Measurements from ENCODE around the gene CARD11.
A peak's percentile ranks its signal among the peaks of the same experiment; 100 is the strongest.

Gene CARD11

GRCh38 chr7:3063016-3063753 lies 19.5 kb upstream of the CARD11 start:
- Histone ChIP-seq H3K4me2 (ENCODE audit: low read length) (no peak overlapping the region), H3K4ac (ENCODE audit: low read depth, low read length) (no peak overlapping the region), H2AK5ac (ENCODE audit: low read length) (no peak overlapping the region), H3K36me3 (ENCODE audit: control insufficient read depth, insufficient read depth, low read length) (no peaks in the 10 kb centered on the region), H2BK120ac (ENCODE audit: low read depth, low read length) (no peak overlapping the region), H3K27ac (ENCODE audit: low read depth, low read length) (no peak overlapping the region), H3K79me1 (ENCODE audit: low read length) (no peaks in the 10 kb centered on the region), H3K9ac (ENCODE audit: low read length) (no peak overlapping the region), H2BK15ac (replicated peaks; ENCODE audit: low read depth) (no peak overlapping the region), H3K23ac (ENCODE audit: low read length) (no peak overlapping the region), H4K5ac (ENCODE audit: low read length) (no peak overlapping the region), H4K8ac (ENCODE audit: low read depth, low read length) (no peak overlapping the region), H3K56ac (ENCODE audit: low read length) (no peak overlapping the region), H3K4me3 (ENCODE audit: low read length) (no peak overlapping the region), H2BK5ac (ENCODE audit: low read length) (no peak overlapping the region), H3K79me2 (ENCODE audit: control insufficient read depth, insufficient read depth, low read length) (no peaks in the 10 kb centered on the region), H3K18ac (ENCODE audit: low read length) (no peak overlapping the region), H3K27me3 (ENCODE audit: insufficient read depth, low read length, poor library complexity) (no peaks in the 10 kb centered on the region), H3K4me1 (ENCODE audit: control insufficient read depth, low read depth, low read length) (no peaks in the 10 kb centered on the region)
- no peak for DNase-seq
- WGBS (ENCODE audit: extremely low coverage, insufficient coverage, low lambda C conversion rate): 90% methylated on average over 2 of the region's 7 CpGs

- no peak overlapping the region for H4K5ac ChIP-seq (ENCODE audit: low read length)
- H3K4me3 ChIP-seq (ENCODE audit: low read length): no peak overlapping the region
- no peak for DNase-seq
- H3K27me3 ChIP-seq (ENCODE audit: insufficient read depth, low read length, poor library complexity): no peaks in the 10 kb centered on the region
- no peak overlapping the region for H3K56ac ChIP-seq (ENCODE audit: low read length)
- no peak overlapping the region for H2BK120ac ChIP-seq (ENCODE audit: low read depth, low read length)
- no peak overlapping the region for H2BK15ac ChIP-seq (replicated peaks; ENCODE audit: low read depth)
- no peaks in the 10 kb centered on the region for H3K79me1 ChIP-seq (ENCODE audit: low read length)
- no peak overlapping the region for H3K23ac ChIP-seq (ENCODE audit: low read length)
- H3K4ac ChIP-seq (ENCODE audit: low read depth, low read length): no peak overlapping the region
- no peak overlapping the region for H2BK5ac ChIP-seq (ENCODE audit: low read length)
- H3K18ac ChIP-seq (ENCODE audit: low read length): no peak overlapping the region
- no peaks in the 10 kb centered on the region for H3K36me3 ChIP-seq (ENCODE audit: control insufficient read depth, insufficient read depth, low read length)
- H3K4me1 ChIP-seq (ENCODE audit: control insufficient read depth, low read depth, low read length): no peaks in the 10 kb centered on the region
- H3K9ac ChIP-seq (ENCODE audit: low read length): no peak overlapping the region
- no peak overlapping the region for H4K8ac ChIP-seq (ENCODE audit: low read depth, low read length)
- no peak overlapping the region for H3K27ac ChIP-seq (ENCODE audit: low read depth, low read length)
- H2AK5ac ChIP-seq (ENCODE audit: low read length): no peak overlapping the region
- H3K4me2 ChIP-seq (ENCODE audit: low read length): no peak overlapping the region
- no CpG with 5 or more reads among the region's 9 CpGs for WGBS (ENCODE audit: extremely low coverage, insufficient coverage, low lambda C conversion rate)
- H3K79me2 ChIP-seq (ENCODE audit: control insufficient read depth, insufficient read depth, low read length): no peaks in the 10 kb centered on the region
Observed at GRCh38 chr7:3057066-3057420, 13.4 kb upstream of the CARD11 start.

- no peak overlapping the region for H3K27ac ChIP-seq (ENCODE audit: low read depth, low read length)
Observed at GRCh38 chr7:3056234-3057065, 12.8 kb upstream of the CARD11 start.

GRCh38 chr7:3055626-3056025 lies 12.0 kb upstream of the CARD11 start:
- Histone ChIP-seq H4K5ac (ENCODE audit: low read length) (no peak overlapping the region), H3K9ac (ENCODE audit: low read length) (no peak overlapping the region), H3K27ac (ENCODE audit: low read depth, low read length) (no peak overlapping the region), H3K4me1 (ENCODE audit: control insufficient read depth, low read depth, low read length) (no peaks in the 10 kb centered on the region), H2BK15ac (replicated peaks; ENCODE audit: low read depth) (no peak overlapping the region), H2BK120ac (ENCODE audit: low read depth, low read length) (no peak overlapping the region), H3K27me3 (ENCODE audit: insufficient read depth, low read length, poor library complexity) (no peaks in the 10 kb centered on the region), H3K4ac (ENCODE audit: low read depth, low read length) (no peak overlapping the region), H3K23ac (ENCODE audit: low read length) (no peak overlapping the region), H4K8ac (ENCODE audit: low read depth, low read length) (no peak overlapping the region), H3K56ac (ENCODE audit: low read length) (no peak overlapping the region), H3K36me3 (ENCODE audit: control insufficient read depth, insufficient read depth, low read length) (no peaks in the 10 kb centered on the region), H2AK5ac (ENCODE audit: low read length) (no peak overlapping the region), H3K79me2 (ENCODE audit: control insufficient read depth, insufficient read depth, low read length) (no peaks in the 10 kb centered on the region), H3K79me1 (ENCODE audit: low read length) (no peaks in the 10 kb centered on the region), H3K4me3 (ENCODE audit: low read length) (no peak overlapping the region), H3K18ac (ENCODE audit: low read length) (no peak overlapping the region), H2BK5ac (ENCODE audit: low read length) (no peak overlapping the region), H3K4me2 (ENCODE audit: low read length) (no peak overlapping the region)
- no peak for DNase-seq
- WGBS (ENCODE audit: extremely low coverage, insufficient coverage, low lambda C conversion rate): no CpG with 5 or more reads among the region's 6 CpGs

More at GRCh38 chr7:3056234-3057065, 12.8 kb upstream of the CARD11 start:
- DNase-seq: no peak
- Histone ChIP-seq H3K23ac (ENCODE audit: low read length) (no peak overlapping the region), H3K4me3 (ENCODE audit: low read length) (no peak overlapping the region), H3K4me2 (ENCODE audit: low read length) (no peak overlapping the region), H3K18ac (ENCODE audit: low read length) (no peak overlapping the region), H2BK120ac (ENCODE audit: low read depth, low read length) (no peak overlapping the region), H3K79me2 (ENCODE audit: control insufficient read depth, insufficient read depth, low read length) (no peaks in the 10 kb centered on the region), H3K36me3 (ENCODE audit: control insufficient read depth, insufficient read depth, low read length) (no peaks in the 10 kb centered on the region), H4K8ac (ENCODE audit: low read depth, low read length) (no peak overlapping the region), H4K5ac (ENCODE audit: low read length) (no peak overlapping the region), H3K56ac (ENCODE audit: low read length) (no peak overlapping the region), H2BK5ac (ENCODE audit: low read length) (no peak overlapping the region), H3K9ac (ENCODE audit: low read length) (no peak overlapping the region), H3K4ac (ENCODE audit: low read depth, low read length) (no peak overlapping the region), H3K27me3 (ENCODE audit: insufficient read depth, low read length, poor library complexity) (no peaks in the 10 kb centered on the region), H3K4me1 (ENCODE audit: control insufficient read depth, low read depth, low read length) (no peaks in the 10 kb centered on the region), H3K79me1 (ENCODE audit: low read length) (no peaks in the 10 kb centered on the region), H2AK5ac (ENCODE audit: low read length) (no peak overlapping the region), H2BK15ac (replicated peaks; ENCODE audit: low read depth) (no peak overlapping the region)
- no CpG with 5 or more reads among the region's 24 CpGs for WGBS (ENCODE audit: extremely low coverage, insufficient coverage, low lambda C conversion rate)

- WGBS (ENCODE audit: extremely low coverage, insufficient coverage, low lambda C conversion rate): no CpG with 5 or more reads among the region's 17 CpGs
- Histone ChIP-seq H3K23ac (ENCODE audit: low read length) (no peak overlapping the region), H3K27ac (ENCODE audit: low read depth, low read length) (no peak overlapping the region), H3K4me1 (ENCODE audit: control insufficient read depth, low read depth, low read length) (no peaks in the 10 kb centered on the region), H3K79me2 (ENCODE audit: control insufficient read depth, insufficient read depth, low read length) (peaks cover 2% of the 10 kb centered on the region), H3K18ac (ENCODE audit: low read length) (peak overlapping the region; percentile 97), H3K4me3 (ENCODE audit: low read length) (no peak overlapping the region), H2BK5ac (ENCODE audit: low read length) (no peak overlapping the region), H2BK120ac (ENCODE audit: low read depth, low read length) (no peak overlapping the region), H3K56ac (ENCODE audit: low read length) (peak overlapping the region; percentile 89), H2AK5ac (ENCODE audit: low read length) (no peak overlapping the region), H4K8ac (ENCODE audit: low read depth, low read length) (peak overlapping the region; percentile 93), H3K9ac (ENCODE audit: low read length) (peak overlapping the region; percentile 7), H3K36me3 (ENCODE audit: control insufficient read depth, insufficient read depth, low read length) (no peaks in the 10 kb centered on the region), H3K4me2 (ENCODE audit: low read length) (peak overlapping the region; percentile 39), H3K79me1 (ENCODE audit: low read length) (peaks cover 7% of the 10 kb centered on the region), H3K27me3 (ENCODE audit: insufficient read depth, low read length, poor library complexity) (no peaks in the 10 kb centered on the region), H3K4ac (ENCODE audit: low read depth, low read length) (peak overlapping the region; percentile 77), H4K5ac (ENCODE audit: low read length) (no peak overlapping the region), H2BK15ac (replicated peaks; ENCODE audit: low read depth) (no peak overlapping the region)
- DNase-seq: peak; percentile 65
Observed at GRCh38 chr7:3042861-3043489, 692 bp downstream of the CARD11 start.
